ENCODE data around the gene TEX9.
"Not testable (repeated sequence)": the region's sequence is repeated elsewhere in the genome, so short reads cannot be mapped to it uniquely, and the experiment has no call there.

DNA sequence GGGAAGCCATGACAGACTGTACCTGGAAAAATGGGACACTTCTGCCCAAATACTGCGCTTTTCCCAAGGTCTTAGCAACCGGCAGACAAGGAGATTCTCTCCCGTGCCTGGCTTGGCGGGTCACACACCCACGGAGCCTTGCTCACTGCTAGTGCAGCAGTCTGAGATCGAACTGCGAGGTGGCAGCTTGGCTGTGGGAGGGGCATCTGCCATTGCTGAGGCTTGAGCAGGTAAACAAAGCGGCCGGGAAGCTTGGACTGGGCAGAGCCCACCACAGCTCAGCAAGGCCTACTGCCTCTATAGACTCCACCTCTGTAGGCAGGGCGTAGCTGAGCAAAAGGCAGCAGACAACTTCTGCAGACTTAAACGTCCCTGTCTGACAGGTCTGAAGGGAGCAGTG, 34.0 kb downstream of the TEX9 start:
- TF ChIP-seq POLR2AphosphoS5 (IDR thresholded peaks at IDR 0.05): not testable (repeated sequence)
- TF ChIP-seq, protein P1, sequence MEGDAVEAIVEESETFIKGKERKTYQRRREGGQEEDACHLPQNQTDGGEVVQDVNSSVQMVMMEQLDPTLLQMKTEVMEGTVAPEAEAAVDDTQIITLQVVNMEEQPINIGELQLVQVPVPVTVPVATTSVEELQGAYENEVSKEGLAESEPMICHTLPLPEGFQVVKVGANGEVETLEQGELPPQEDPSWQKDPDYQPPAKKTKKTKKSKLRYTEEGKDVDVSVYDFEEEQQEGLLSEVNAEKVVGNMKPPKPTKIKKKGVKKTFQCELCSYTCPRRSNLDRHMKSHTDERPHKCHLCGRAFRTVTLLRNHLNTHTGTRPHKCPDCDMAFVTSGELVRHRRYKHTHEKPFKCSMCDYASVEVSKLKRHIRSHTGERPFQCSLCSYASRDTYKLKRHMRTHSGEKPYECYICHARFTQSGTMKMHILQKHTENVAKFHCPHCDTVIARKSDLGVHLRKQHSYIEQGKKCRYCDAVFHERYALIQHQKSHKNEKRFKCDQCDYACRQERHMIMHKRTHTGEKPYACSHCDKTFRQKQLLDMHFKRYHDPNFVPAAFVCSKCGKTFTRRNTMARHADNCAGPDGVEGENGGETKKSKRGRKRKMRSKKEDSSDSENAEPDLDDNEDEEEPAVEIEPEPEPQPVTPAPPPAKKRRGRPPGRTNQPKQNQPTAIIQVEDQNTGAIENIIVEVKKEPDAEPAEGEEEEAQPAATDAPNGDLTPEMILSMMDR (IDR thresholded peaks at IDR 0.05): not testable (repeated sequence)

All from transverse colon (tissue), 4 donors.